Prostate gland (tissue), 2 donors: Measurements from ENCODE around the gene KLHL33. TPM values are rescaled to one million over a fixed set of nuclear protein-coding genes. Genes with fewer than 3 reads are reported as not detected.

Experiments used
- DNase-seq: peaks from one replicate; pipeline ENCODE4 v3.0.0-alpha.2; 2019; ENCODE audit warnings: low spot score
- H3K27ac ChIP-seq, 2 donors: fragments of 200-600 bp; sonication (generic); 2 replicates each; pipeline ENCODE4 v1.5.1; 2017 to 2019
- H3K27me3 ChIP-seq: fragments of 200-600 bp; sonication (generic); replicated peaks from 2 replicates; pipeline ENCODE4 v1.5.1; 2019; ENCODE audit not compliant: insufficient read depth
- H3K36me3 ChIP-seq, 2 donors: fragments of 200-600 bp; sonication (generic); 1 replicate in 1 of 2; 2 replicates in 1 of 2; pipeline versions ENCODE4 v1.5.1 to v1.8.1; 2017 to 2019
- H3K4me1 ChIP-seq: fragments of 200-600 bp; sonication (generic); replicated peaks from 2 replicates; pipeline ENCODE4 v1.5.1; 2019
- H3K4me3 ChIP-seq, 2 donors: fragments of 200-600 bp; sonication (generic); 2 replicates each; pipeline ENCODE4 v1.5.1; 2017 to 2019
- H3K9me3 ChIP-seq: fragments of 200-600 bp; sonication (generic); 2 replicates; pipeline ENCODE4 v1.5.1; 2017
- POLR2A ChIP-seq: fragments of 450-650 bp; IDR thresholded peaks from one replicate; pipeline ENCODE4 v1.6.1; 2016; ENCODE audit warnings: antibody characterized with exemption, mild to moderate bottlenecking
- POLR2AphosphoS5 ChIP-seq: sonication (generic); formaldehyde crosslinking; IDR thresholded peaks from one replicate; pipeline ENCODE4 v1.6.1; 2017; ENCODE audit warnings: antibody characterized with exemption
- WGBS: methylation state at CpG from one replicate; pipeline ENCODE4 v1.1.5; 2018; 5-methylcytosine and 5-hydroxymethylcytosine counted together
- intact Hi-C: fragments of 100-400 bp; cut with DNase I; formaldehyde crosslinking; loops from one replicate; pipeline ENCODE4 v1.14.2; 2022
- total RNA-seq, 2 donors: library from RNA; depleted of rRNA; stranded (reverse); fragments of >200 nt; gene quantifications; one replicate each; pipeline ENCODE4 v1.1.0, GENCODE V29; 2016
- TF ChIP-seq, protein P1 (sequence below), 4 experiments: fragments of 200-600 bp in 2 of 4; fragments of 450-650 bp in 2 of 4; sonication (generic) in 2 of 4; IDR thresholded peaks; 1 replicate in 3 of 4; 2 replicates in 1 of 4; pipeline ENCODE4 v1.5.1; 2016 to 2019; ENCODE audit warnings: antibody characterized with exemption in 4 of 4, mild to moderate bottlenecking in 2 of 4, moderate library complexity in 2 of 4

KLHL33 gene
- total RNA-seq, 2 donors from 2014 or later = 0.77 to 1.7 TPM

DNA sequence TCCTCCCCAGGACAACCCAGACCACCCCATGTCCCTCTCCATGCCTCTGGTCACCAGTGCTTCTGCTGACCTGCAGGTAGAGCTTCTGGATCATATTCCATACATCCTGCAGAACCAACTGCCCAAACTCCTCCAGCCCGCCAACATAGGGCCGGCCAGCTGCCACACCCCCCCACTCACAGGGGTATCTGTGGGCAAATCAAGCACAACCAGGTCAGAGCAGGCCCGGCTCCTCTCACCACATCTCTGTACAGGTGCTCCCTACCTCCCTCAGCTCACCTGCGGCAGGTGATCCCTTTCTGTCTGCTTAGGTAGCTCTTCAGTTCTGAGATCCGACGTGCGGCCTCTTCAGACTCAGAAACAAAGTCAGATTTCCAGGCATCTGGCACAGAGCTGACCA is 51.6 kb downstream of the KLHL33 start:
- Histone ChIP-seq H3K27me3 (no peaks in the 10 kb centered on the region), H3K27ac (no peak overlapping the region), H3K4me1 (no peaks in the 10 kb centered on the region), H3K9me3 (no peaks in the 10 kb centered on the region), H3K4me3 (no peak overlapping the region), H3K36me3 (peaks cover 33 to 73% of the 10 kb centered on the region in 2 donors)
- DNase-seq = no peak
- intact Hi-C loops = no loop called here
- WGBS = 87% methylated on average over 7 of the region's 7 CpGs
- TF ChIP-seq POLR2AphosphoS5 = no peak
- no peak for TF ChIP-seq POLR2A
- TF ChIP-seq, protein P1, sequence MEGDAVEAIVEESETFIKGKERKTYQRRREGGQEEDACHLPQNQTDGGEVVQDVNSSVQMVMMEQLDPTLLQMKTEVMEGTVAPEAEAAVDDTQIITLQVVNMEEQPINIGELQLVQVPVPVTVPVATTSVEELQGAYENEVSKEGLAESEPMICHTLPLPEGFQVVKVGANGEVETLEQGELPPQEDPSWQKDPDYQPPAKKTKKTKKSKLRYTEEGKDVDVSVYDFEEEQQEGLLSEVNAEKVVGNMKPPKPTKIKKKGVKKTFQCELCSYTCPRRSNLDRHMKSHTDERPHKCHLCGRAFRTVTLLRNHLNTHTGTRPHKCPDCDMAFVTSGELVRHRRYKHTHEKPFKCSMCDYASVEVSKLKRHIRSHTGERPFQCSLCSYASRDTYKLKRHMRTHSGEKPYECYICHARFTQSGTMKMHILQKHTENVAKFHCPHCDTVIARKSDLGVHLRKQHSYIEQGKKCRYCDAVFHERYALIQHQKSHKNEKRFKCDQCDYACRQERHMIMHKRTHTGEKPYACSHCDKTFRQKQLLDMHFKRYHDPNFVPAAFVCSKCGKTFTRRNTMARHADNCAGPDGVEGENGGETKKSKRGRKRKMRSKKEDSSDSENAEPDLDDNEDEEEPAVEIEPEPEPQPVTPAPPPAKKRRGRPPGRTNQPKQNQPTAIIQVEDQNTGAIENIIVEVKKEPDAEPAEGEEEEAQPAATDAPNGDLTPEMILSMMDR (IDR thresholded peaks at IDR 0.05) = no peak

- no peak for DNase-seq
- intact Hi-C loops = no loop called here
- Histone ChIP-seq H3K36me3 (peaks cover 33 to 77% of the 10 kb centered on the region in 2 donors), H3K27me3 (no peaks in the 10 kb centered on the region), H3K4me1 (no peaks in the 10 kb centered on the region), H3K9me3 (no peaks in the 10 kb centered on the region), H3K4me3 (no peak overlapping the region), H3K27ac (no peak overlapping the region)
- WGBS = 92% methylated on average over 5 of the region's 5 CpGs
- no peak for TF ChIP-seq POLR2AphosphoS5
- TF ChIP-seq POLR2A = no peak
- TF ChIP-seq, protein P1 (IDR thresholded peaks at IDR 0.05) = no peak
These were observed 52.3 kb downstream of the KLHL33 start for GRCh38 chr14:20383636-20384035.

GRCh38 chr14:20383032-20383431 is 52.9 kb downstream of the KLHL33 start:
- Histone ChIP-seq H3K27me3 (no peaks in the 10 kb centered on the region), H3K9me3 (no peaks in the 10 kb centered on the region), H3K4me3 (no peak overlapping the region), H3K36me3 (peaks cover 33 to 77% of the 10 kb centered on the region in 2 donors), H3K27ac (no peak overlapping the region), H3K4me1 (no peaks in the 10 kb centered on the region)
- WGBS = 95% methylated on average over 10 of the region's 10 CpGs
- TF ChIP-seq, protein P1 (IDR thresholded peaks at IDR 0.05) = no peak
- TF ChIP-seq POLR2A (no peak), POLR2AphosphoS5 (no peak)
- intact Hi-C loops = no loop called here
- no peak for DNase-seq

GRCh38 chr14:20382526-20382925 is 53.4 kb downstream of the KLHL33 start:
- no peaks in the 10 kb centered on the region for H3K27me3 ChIP-seq
- no peaks in the 10 kb centered on the region for H3K4me1 ChIP-seq
- TF ChIP-seq POLR2AphosphoS5 = no peak
- TF ChIP-seq, protein P1 (IDR thresholded peaks at IDR 0.05) = no peak
- no peak for TF ChIP-seq POLR2A
- 89% methylated on average over 12 of the region's 12 CpGs for WGBS
- intact Hi-C loops = no loop called here
- no peak overlapping the region for H3K27ac ChIP-seq
- H3K9me3 ChIP-seq = no peaks in the 10 kb centered on the region
- no peak overlapping the region for H3K4me3 ChIP-seq
- no peak for DNase-seq
- H3K36me3 ChIP-seq = peaks cover 35 to 82% of the 10 kb centered on the region in 2 donors

- Histone ChIP-seq H3K4me3 (no peak overlapping the region), H3K4me1 (no peaks in the 10 kb centered on the region), H3K27ac (no peak overlapping the region), H3K9me3 (no peaks in the 10 kb centered on the region), H3K36me3 (peaks cover 31 to 81% of the 10 kb centered on the region in 2 donors), H3K27me3 (no peaks in the 10 kb centered on the region)
- WGBS = 80% methylated on average over 7 of the region's 7 CpGs
- intact Hi-C loops = no loop called here
- TF ChIP-seq, protein P1 (IDR thresholded peaks at IDR 0.05) = no peak
- no peak for TF ChIP-seq POLR2AphosphoS5
- TF ChIP-seq POLR2A = no peak
- no peak for DNase-seq
These were observed 54.6 kb downstream of the KLHL33 start for GRCh38 chr14:20381341-20381740.
